ENCODE results near the gene LHFPL2. TPM values are rescaled to one million over a fixed set of nuclear protein-coding genes. Genes with fewer than 3 reads are reported as not detected.

Gene LHFPL2
- total and polyA plus RNA-seq, 2 of the 4 experiments (the other 2 are of a cell fraction), result 6.5 to 11.3 TPM

DNA sequence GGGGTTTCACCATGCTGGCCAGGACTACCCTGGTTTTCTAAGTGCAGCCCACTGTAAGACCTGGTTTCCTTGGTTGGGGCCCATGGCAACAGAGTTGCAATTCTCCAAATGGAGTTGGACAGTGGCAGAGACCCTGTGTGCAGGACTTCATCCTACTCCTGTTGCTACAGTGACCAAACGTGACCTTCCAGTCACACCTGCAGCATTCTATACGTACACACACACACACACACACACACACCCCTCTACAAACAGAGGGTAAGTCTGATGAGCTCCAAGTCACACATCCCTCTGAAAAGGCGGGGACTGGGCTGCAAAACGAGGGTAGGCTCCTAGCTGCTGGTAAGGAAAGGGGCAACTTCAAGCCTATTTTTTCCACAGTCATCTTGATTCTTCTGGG, 23.6 kb downstream of the LHFPL2 start:
- Histone ChIP-seq H3K4me3 (ENCODE audit: insufficient read depth, low read depth, low read length) (no peak overlapping the region), H2BK20ac (ENCODE audit: low read depth, low read length) (no peak overlapping the region), H3K56ac (ENCODE audit: extremely low read depth, insufficient read depth, low read length) (no peak overlapping the region), H4K5ac (ENCODE audit: low read depth, low read length) (no peak overlapping the region), H3K4ac (ENCODE audit: low read depth, low read length) (no peak overlapping the region), H2BK15ac (ENCODE audit: low read depth, low read length) (no peak overlapping the region), H2AK5ac (ENCODE audit: low read depth, low read length) (no peak overlapping the region), H3K79me1 (ENCODE audit: low read depth in 1 of 2, low read length in 2 of 2) (peaks cover 7 to 76% of the 10 kb centered on the region in 2 experiments), H2BK120ac (ENCODE audit: low read depth, low read length) (no peak overlapping the region), H3K18ac (ENCODE audit: low read depth, low read length) (no peak overlapping the region), H2AFZ (replicated peaks; ENCODE audit: low read length, poor library complexity) (no peak overlapping the region), H3K23ac (ENCODE audit: low read depth, low read length) (no peak overlapping the region), H4K91ac (ENCODE audit: insufficient read depth, low read depth, low read length) (no peak overlapping the region), H3K27me3 (ENCODE audit: control insufficient read depth, insufficient read depth, low read length) (no peaks in the 10 kb centered on the region), H2AK9ac (replicated peaks; ENCODE audit: low read depth, low read length, poor library complexity) (no peak overlapping the region), H3K27ac (ENCODE audit: insufficient read depth, low read length) (no peak overlapping the region), H3K9me1 (ENCODE audit: insufficient read depth, low read length) (peaks cover 18% of the 10 kb centered on the region), H3K36me3 (ENCODE audit: control insufficient read depth, insufficient read depth, low read length) (peaks cover 46% of the 10 kb centered on the region), H3K14ac (replicated peaks; ENCODE audit: low read depth, low read length) (no peak overlapping the region), H4K20me1 (ENCODE audit: insufficient read depth, low read length) (peaks cover 42% of the 10 kb centered on the region; the same call in 1 of the 2 replicates), H4K8ac (ENCODE audit: low read depth in 2 of 2, low read length in 2 of 2) (no peak overlapping the region), H3K9me3 (ENCODE audit: control insufficient read depth, insufficient read depth, low read length) (peaks cover 4% of the 10 kb centered on the region), H3K9ac (ENCODE audit: low read depth, low read length) (no peak overlapping the region), H2BK5ac (ENCODE audit: low read depth, low read length, poor library complexity, severe bottlenecking) (no peak overlapping the region), H3K4me1 (ENCODE audit: control insufficient read depth, insufficient read depth, low read length) (peaks cover 17% of the 10 kb centered on the region), H3K4me2 (ENCODE audit: low read depth, low read length) (no peak overlapping the region)
- in situ Hi-C loops (cut with MboI; ENCODE audit: low sequenced_read_pairs), result no loop called here
- ATAC-seq (ENCODE audit: low read depth), result no peak
- no peak for DNase-seq
- BruUV-seq (replicated peaks), result no TSS peak
- dilution Hi-C loops (cut with HindIII; ENCODE audit: low sequenced_read_pairs, unreplicated experiment), result no loop called here
- ChIA-PET CTCF (no interaction called here), POLR2A (ENCODE audit: unreplicated experiment) (no interaction called here)
- intact Hi-C loops (cut with micrococcal nuclease), result loop anchor here (5.0 to 10.0 kb wide), 3 partner anchors 158 to 300 kb away; partner anchors contain the start of gene SCAMP1
- no peak for TF ChIP-seq MAZ (IDR thresholded peaks at IDR 0.05; ENCODE audit: borderline replicate concordance, low read depth, low read length)
- no peak for TF ChIP-seq ELK1 (IDR thresholded peaks at IDR 0.05; ENCODE audit: borderline replicate concordance, low read depth, low read length)
- no peak for TF ChIP-seq FOS (IDR thresholded peaks at IDR 0.05; ENCODE audit: low read depth, low read length)
- TF ChIP-seq CEBPB (IDR thresholded peaks at IDR 0.05; ENCODE audit: low read depth, low read length), result no peak
- TF ChIP-seq SMC3 (IDR thresholded peaks at IDR 0.05; ENCODE audit: low read depth, low read length), result no peak
- no peak for TF ChIP-seq USF2 (IDR thresholded peaks at IDR 0.05; ENCODE audit: low read depth, low read length)
- no peak for TF ChIP-seq POLR2A (IDR thresholded peaks at IDR 0.05; ENCODE audit: low read depth, low read length)
- no peak for TF ChIP-seq MAFK (IDR thresholded peaks at IDR 0.05; ENCODE audit: low read depth, low read length)
- no peak for TF ChIP-seq CHD1 (IDR thresholded peaks at IDR 0.05; ENCODE audit: low read depth, low read length)
- TF ChIP-seq MXI1 (IDR thresholded peaks at IDR 0.05; ENCODE audit: borderline replicate concordance, low read depth, low read length), result no peak
- no peak for TF ChIP-seq RAD21 (IDR thresholded peaks at IDR 0.05; ENCODE audit: low read length)
- TF ChIP-seq CTCF (conservative IDR thresholded peaks at IDR 0.05; ENCODE audit: low read depth, low read length), result no peak
- no peak for TF ChIP-seq BHLHE40 (IDR thresholded peaks at IDR 0.05; ENCODE audit: low read depth, low read length)
- TF ChIP-seq NFE2L2 (IDR thresholded peaks at IDR 0.05; ENCODE audit: low read depth, low read length), result no peak
- TF ChIP-seq RFX5 (IDR thresholded peaks at IDR 0.05; ENCODE audit: low read depth, low read length), result no peak
- TF ChIP-seq RCOR1 (IDR thresholded peaks at IDR 0.05; ENCODE audit: insufficient replicate concordance, low read length), result no peak
- no CpG with 5 or more reads among the region's 4 CpGs for WGBS, 2 experiments (ENCODE audit: extremely low coverage in 2 of 2, insufficient read length in 1 of 2)

Measured in IMR-90 (cell line).